Measurements from ENCODE around the gene MS4A18.

- TF ChIP-seq CTCF (IDR thresholded peaks at IDR 0.05; ENCODE audit: extremely low read depth in 1 of 2, insufficient read depth in 1 of 2, low read depth in 1 of 2, low read length in 2 of 2) (no peak), EZH2 (IDR thresholded peaks at IDR 0.05; ENCODE audit: borderline replicate concordance, low read depth, low read length, severe bottlenecking) (no peak), POLR2A (IDR thresholded peaks at IDR 0.05; ENCODE audit: low read depth, low read length) (no peak), POLR2AphosphoS5 (IDR thresholded peaks at IDR 0.05; ENCODE audit: insufficient read depth, low read depth, low read length) (no peak), MAX (IDR thresholded peaks at IDR 0.05; ENCODE audit: insufficient read depth, insufficient read length) (no peak), GATA2 (IDR thresholded peaks at IDR 0.05; ENCODE audit: insufficient read depth, insufficient read length, low read depth, low read length) (no peak)
Measured at GRCh38 chr11:60731586-60731985, 7.1 kb downstream of the MS4A18 start.

Measured in endothelial cell of umbilical vein (primary cell).